Right hindlimb (tissue), 1 donor: ENCODE results near the gene GTF2IRD1.
A peak's percentile ranks its signal among the peaks of the same experiment; 100 is the strongest.
"Not testable (repeated sequence)": the region's sequence is repeated elsewhere in the genome, so short reads cannot be mapped to it uniquely, and the experiment has no call there.

Experiments
- DNase-seq: peaks from one replicate; pipeline ENCODE4 v3.0.0-alpha.2; 2018

The GTF2IRD1 gene

GRCh38 chr7:74494076-74494548 lies 40.4 kb downstream of the GTF2IRD1 start:
- no peak for DNase-seq

GRCh38 chr7:74495112-74496086 lies 41.7 kb downstream of the GTF2IRD1 start:
- no peak for DNase-seq

GRCh38 chr7:74496272-74496671 lies 42.6 kb downstream of the GTF2IRD1 start:
- no peak for DNase-seq

DNA sequence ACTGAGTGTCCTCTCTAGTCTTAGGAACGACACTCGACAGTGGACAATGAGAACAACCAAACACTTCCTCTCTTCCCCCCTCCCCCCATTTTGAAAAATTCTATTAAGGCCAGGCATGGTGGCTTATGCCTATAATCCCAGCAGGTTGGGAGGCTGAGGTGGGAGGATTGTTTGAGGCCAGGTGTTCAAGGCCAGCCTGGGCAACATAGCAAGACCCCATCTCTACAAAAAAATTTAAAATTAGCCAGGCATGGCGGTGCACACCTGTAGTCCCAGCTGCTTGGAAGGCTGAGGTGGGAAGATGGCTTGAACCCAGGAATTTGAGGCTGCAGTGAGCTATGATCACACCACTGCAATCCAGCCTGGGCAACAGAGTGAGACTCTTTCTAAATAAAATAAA lies 43.1 kb downstream of the GTF2IRD1 start:
- not testable (repeated sequence) for DNase-seq

GRCh38 chr7:74498354-74498753 lies 44.6 kb downstream of the GTF2IRD1 start:
- no peak for DNase-seq

DNA sequence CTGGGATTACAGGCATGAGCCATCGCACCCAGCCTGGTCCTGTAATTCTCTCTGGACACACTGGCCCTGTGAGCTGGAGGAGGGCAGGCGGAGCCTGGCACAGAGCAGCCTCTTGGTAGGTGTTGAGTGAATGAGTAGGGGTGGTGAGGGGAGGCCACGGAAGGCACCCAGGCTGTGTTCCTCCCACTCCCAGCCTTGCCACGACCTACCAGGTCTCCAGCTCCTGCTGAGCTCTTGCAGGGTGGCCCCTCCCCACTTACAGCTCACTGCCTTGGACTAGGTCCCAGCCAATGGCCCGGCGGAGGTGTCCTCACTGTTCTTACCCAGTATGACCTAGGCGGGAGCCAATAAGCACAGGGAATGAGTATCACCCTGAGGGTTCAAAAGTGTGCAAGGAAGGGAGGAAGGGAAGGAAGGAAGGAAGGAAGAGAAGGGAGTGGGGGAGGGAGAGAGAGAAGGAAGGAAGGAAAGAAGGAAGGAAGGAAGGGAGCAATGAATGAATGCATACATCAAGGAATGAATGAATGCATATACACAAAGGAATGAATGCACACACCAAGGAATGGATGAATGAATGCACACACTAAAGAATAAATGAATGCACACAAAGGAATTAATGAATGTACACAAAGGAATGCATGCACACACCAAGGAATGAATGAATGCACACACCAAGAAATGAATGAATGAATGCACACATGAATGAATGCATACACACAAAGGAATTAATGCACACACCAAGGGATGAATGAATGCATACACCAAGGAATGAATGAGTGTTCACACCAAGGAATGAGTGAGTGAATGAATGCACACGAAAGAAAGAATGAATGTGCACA lies 45.5 kb downstream of the GTF2IRD1 start:
- no peak for DNase-seq

GRCh38 chr7:74499835-74500388 lies 46.2 kb downstream of the GTF2IRD1 start:
- DNase-seq = no peak

DNA sequence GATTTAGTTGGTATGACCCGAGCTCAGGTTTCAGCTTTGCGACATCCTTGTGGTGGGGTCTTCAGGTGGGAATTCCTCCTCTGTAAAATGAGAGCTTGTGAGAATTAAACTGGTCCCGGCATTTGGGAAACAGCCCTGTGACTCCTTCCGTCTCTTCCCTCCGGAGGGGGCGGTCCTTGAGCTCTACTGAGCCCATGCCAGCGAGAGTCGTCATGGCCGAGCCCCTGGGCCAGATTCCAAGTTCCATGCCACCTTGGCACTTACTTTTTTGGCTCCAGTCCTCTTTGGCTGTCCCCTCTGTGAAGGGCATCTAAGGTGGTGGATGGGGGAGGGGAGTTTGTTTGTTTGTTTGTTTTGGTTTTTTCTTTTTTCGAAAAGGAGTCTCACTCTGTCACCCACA lies 47.6 kb downstream of the GTF2IRD1 start:
- no peak for DNase-seq

- no peak for DNase-seq
These were observed 48.6 kb downstream of the GTF2IRD1 start for GRCh38 chr7:74502216-74502891.

DNA sequence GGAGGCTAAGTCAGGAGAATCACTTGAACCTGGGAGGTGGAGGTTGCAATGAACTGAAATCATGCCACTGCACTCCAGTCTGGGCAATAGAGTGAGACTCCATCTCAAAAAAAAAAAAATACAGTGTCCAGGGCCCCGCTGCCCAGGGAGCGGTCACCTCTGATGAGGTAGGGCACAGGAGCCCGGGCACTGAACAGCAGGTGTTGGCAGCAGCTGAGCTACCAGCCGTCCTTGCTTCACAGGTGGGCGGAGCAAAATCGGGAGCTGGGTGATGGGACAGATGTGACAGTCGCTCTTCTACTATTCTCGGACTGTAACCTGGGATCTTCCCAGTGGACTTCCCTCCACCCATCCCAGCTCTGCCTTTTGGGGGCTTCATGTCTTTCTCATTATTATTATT lies 49.4 kb downstream of the GTF2IRD1 start:
- no peak for DNase-seq

GRCh38 chr7:74503943-74504342 lies 50.2 kb downstream of the GTF2IRD1 start:
- no peak for DNase-seq

- peak; percentile 59 for DNase-seq
These were observed 52.0 kb downstream of the GTF2IRD1 start for GRCh38 chr7:74505471-74506324.

- no peak for DNase-seq
These were observed 52.6 kb downstream of the GTF2IRD1 start for GRCh38 chr7:74506325-74506724.

DNA sequence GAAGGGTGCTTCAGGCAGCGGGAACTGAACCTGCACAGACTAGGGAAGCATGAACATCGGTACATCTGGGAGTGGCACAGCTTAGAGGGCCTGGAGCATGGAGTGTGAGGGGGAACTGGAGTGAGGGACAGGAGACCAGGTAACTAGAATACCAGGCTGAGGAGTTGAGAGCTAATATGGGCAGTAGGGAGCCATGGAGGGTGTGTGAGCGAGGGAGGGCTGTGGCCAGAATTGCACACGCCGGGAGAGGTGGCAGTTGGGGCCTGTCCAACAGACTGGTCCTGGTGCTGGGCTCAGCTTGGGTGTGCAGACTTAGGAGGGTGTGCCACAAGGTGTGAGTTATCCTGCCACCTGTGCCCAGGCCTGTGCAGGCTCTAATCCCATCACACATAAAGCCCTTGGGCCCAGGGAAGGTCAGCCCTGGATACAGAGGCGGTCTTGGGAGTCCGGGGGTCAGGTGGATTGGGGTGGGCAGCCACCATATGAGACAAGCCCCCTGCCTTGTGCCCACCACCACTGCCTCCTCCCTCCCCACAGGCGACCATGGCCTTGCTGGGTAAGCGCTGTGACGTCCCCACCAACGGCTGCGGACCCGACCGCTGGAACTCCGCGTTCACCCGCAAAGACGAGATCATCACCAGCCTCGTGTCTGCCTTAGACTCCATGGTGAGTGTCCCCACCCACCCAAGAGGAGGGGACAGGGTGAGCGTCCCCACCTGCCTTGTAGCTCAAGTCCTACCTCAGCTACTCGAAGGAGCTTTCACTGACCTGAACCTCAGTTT lies 54.0 kb downstream of the GTF2IRD1 start:
- no peak for DNase-seq

DNA sequence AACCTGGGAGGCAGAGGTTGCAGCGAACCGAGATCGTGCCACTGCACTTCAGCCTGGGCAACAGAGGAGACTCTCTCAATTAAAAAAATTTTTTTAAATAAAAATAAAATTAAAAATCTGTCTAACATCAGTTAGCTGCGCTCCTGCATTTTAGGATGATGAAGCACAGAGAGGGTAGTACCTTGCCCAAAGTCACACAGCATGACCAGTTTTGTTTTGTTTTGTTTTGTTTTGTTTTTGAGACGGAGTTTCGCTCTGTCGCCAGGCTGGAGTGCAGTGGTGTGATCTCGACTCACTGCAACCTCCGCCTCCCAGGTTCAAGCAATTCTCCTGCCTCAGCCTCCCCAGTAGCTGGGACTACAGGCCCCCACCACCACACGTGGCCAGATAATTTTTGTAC lies 55.7 kb downstream of the GTF2IRD1 start:
- not testable (repeated sequence) for DNase-seq

GRCh38 chr7:74511345-74511744 lies 57.6 kb downstream of the GTF2IRD1 start:
- no peak for DNase-seq

GRCh38 chr7:74512762-74513161 lies 59.1 kb downstream of the GTF2IRD1 start:
- no peak for DNase-seq

DNA sequence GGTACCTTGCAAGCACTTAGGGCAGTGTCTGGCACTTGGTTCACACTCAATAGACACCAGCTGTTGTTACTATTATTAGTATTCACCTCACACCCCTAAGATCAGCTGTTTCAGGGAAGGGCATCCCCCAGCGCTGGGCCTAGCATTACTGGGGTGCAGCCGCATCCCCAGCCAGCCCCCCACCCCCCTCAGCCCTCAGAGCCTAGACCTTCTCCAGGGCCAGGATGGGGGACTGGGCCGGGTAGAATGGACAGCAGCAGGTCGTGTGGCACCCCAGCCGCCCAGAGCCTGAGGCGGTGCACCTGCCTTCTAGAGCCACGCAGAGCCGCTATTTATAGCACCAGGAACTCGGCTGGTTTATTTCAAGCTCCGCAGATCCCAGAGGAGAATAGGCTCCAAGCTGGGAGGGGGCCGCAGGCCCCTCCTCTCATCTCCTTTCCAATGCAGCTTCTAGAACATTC lies 60.5 kb downstream of the GTF2IRD1 start:
- no peak for DNase-seq

DNA sequence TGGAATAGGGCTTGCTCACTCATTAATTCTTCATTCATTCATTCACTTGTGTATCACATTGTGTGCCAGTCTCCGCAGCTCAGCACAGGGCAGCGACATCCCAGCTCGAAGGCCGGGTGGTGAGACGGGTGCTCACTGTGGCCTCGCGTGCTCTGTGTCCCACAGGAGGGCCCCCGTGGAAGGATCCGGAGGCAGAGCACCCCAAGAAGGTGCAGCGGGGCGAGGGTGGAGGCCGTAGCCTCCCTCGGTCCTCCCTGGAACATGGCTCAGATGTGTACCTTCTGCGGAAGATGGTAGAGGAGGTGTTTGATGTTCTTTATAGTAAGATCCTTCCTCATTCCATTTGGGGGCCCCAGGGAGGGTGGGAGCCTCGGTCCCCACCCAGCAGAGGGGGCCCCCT lies 61.6 kb downstream of the GTF2IRD1 start:
- DNase-seq = no peak

- no peak for DNase-seq
These were observed 62.5 kb downstream of the GTF2IRD1 start for GRCh38 chr7:74516214-74516613.

DNA sequence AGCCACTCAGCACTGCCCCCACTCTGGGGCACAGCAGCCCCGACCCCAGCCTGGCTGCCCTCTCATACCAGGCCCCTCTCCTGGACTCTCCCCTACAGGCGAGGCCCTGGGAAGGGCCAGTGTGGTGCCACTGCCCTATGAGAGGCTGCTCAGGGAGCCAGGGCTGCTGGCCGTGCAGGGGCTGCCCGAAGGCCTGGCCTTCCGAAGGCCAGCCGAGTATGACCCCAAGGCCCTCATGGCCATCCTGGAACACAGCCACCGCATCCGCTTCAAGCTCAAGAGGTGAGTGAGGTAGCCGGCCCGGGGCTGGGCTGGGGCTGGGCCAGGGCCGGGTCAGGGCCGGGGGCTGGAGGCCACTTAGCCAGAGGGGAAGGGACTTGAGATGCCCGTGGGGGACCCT lies 64.3 kb downstream of the GTF2IRD1 start:
- no peak for DNase-seq
